Activated CD4-positive, alpha-beta T cell treated with anti-CD3 and anti-CD28 coated beads for 48 hours (primary cell): Measurements from ENCODE around the gene CASKIN2.

Experiments
- DNase-seq: peaks from one replicate; pipeline ENCODE4 v3.0.0-alpha.2; 2020

The CASKIN2 gene

DNA sequence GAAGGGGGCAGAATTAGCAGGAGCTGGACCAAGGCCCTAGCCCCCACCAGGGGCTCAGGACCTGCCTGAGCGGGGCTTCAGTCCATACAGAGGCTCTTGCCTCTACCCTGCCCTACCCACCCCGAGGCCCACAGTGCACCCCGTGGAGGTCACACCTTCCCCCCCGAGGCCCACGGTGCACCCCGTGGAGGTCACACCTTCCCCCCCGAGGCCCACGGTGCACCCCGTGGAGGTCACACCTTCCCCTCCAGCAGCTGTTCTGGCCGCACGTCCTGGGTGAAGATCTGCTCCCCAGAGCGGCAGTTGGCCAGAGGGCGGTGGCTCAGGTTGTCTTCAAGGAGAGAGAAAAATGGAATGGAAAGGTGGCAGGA lies 11.4 kb downstream of the CASKIN2 start:
- DNase-seq = no peak

- no peak for DNase-seq
Observed at GRCh38 chr17:75503337-75503950, 11.9 kb downstream of the CASKIN2 start.

DNA sequence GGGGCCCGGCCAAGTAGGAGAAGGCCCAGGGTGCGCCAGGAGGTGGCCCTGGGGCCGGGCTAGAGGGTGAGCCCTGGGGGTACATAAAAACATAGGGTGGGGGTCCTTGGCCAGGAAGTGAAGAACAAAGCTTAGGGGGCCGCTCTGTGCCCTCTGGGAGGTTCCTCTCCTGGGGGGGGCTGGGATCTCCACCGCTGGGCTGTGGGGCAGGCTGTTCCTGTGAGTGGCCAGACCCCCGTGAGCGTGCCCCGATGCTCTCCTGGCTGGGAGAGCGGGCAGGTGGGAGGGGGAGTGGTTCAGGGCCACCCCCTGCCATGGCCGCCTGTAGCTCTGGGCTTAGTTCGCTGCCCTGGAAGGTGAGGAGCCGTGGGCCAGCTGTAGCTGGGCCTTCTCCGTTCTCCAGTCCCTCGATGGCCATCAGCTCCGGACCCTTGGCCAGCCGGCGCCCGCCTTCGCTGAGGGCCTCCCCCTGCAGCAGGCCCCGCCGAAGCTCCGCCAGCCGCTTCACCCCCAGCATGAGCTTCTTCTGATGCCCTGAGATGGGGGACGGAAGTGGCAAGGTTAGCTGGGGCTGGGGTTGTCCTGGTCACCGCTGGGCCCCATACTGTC lies 12.5 kb downstream of the CASKIN2 start:
- no peak for DNase-seq

GRCh38 chr17:75502072-75502720 lies 13.1 kb downstream of the CASKIN2 start:
- DNase-seq = no peak

GRCh38 chr17:75501378-75502071 lies 13.8 kb downstream of the CASKIN2 start:
- no peak for DNase-seq

DNA sequence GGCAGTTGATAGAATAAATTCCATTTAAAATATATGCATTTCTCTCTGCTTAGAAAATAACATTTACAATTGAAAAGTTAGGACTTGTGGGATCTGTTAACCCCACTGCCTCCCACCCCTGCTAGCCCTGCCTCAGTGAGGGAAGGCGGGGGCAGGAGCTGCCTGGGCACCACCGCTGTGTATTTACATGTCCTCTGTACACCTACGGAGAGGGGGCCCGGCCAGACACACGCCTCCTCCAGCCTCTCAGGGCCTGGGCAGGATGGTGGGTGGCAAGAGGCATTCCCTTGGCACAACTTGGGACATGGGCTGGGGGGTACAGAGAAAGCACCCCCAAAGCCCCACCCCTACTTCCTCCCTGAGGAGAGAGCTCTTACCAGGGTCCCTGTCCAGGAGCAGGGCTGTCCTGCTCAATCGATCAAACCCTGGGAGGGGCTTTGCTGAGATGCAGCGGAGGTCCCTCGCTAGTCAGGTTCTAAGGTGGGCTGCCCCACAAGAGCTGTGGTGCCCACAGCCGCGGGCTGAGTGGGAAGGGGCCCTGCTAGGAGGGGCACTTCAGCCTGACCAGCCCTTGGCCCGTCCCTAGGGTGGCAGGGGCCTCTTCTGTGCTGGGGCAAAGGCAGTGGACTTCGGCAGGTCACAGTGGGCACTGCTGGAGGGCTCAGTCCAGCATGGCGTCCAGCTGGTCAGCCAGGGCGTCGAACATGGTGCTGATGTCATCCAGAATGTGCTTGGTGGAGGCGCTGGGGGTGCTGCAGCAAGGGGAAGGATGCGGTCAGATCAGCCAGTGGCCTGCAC lies 14.7 kb downstream of the CASKIN2 start:
- DNase-seq = no peak

DNA sequence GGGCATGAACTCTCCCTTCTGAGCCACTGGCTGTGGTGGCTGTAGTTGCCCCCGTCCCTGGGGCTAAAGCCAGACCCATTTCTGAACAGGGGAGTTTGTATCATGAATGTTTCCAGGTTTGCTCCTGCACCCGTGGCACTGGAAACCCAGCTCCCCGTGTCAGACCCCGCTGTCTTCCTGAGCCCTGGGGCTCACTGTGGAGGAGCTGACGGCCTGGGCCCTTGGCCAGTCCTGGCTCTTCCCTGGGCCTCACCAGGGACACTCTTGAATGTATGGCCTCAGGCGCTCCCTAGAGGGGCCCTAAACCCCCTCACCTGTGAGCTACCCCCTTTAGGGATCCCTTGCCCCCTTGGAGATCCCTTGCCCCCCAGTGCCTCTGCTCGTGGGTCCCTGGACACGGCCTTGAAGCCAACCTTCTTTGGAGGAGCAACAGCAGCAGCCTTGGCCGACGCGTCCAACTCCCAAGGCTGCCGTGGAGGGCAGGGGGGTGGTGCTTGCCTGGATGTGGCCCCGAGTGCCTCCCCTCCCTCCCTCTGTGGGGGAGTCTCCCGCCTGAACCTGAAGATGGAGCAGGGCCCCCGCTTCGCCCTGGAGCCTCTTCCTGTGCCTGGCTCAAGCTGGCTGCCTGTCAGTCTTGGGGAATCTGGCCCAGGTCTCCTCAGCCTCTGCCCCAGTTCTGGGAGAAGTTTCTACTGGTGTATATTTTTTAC lies 15.9 kb downstream of the CASKIN2 start:
- no peak for DNase-seq

GRCh38 chr17:75498726-75499213 lies 16.6 kb downstream of the CASKIN2 start:
- DNase-seq = no peak

GRCh38 chr17:75498039-75498725 lies 17.2 kb downstream of the CASKIN2 start:
- no peak for DNase-seq

DNA sequence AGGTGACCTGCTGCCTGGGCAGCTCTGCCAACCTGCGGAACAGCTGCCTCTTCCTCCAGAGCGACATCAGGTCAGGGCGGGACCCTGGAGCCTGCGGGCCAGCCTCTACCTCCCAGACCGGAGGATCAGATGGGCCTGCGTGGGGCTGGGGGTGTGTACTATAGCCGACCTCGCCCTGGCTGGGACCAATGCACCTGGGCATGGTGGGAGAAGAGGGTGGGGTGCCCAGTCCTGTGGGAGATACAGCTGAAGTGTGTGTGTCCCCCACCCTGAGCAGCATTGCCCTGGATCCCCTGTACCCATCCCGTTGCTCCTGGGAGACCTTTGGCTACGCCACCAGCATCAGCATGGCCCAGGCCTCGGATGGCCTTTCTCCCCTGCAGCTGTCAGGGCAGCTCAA lies 19.3 kb downstream of the CASKIN2 start:
- no peak for DNase-seq

DNA sequence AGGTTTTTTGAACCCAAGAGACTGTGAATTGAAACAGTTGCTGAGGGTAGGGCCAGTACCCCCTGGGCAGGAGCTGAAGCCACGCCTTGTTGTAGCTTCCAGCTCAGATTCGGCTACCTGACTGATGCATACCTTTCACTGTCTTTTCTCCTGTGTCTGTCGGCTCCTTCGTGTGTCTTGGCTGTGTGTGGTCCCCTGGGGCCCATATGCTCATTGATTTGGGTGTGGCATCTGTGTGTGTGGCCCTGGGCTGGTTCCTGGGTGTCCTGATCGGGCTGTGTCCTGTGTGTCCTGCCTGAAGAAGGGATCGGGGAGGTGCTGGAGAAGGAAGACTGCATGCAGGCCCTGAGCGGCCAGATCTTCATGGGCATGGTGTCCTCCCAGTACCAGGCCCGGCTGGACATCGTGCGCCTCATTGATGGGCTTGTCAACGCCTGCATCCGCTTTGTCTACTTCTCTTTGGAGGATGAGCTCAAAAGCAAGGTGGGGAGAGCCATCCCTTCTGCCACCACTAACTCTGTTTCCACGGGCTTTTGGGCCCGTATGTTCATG lies 20.9 kb downstream of the CASKIN2 start:
- DNase-seq = no peak

DNA sequence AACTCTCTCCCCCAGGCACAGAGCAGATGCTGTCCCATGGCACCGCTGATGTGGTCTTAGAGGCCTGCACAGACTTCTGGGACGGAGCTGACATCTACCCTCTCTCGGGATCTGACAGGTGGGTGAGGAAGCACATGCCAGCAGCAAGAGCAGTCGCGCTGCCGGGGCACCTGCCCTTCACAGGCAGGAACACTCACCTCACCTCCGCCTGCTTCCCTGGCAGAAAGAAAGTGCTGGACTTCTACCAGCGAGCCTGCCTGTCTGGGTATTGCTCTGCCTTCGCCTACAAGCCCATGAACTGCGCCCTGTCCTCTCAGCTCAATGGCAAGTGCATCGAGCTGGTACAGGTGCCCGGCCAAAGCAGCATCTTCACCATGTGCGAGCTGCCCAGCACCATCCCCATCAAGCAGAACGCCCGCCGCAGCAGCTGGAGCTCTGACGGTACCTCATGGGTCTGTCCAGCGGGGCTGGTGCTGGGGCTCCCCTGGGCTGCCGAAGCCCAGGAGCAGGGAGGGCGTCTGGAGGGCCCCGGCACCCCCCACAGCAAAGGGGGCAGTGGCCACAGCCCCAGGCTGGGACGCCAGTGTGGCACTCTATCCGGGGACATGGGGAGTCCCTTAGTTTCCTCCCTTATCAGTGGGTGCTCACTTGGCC lies 21.7 kb downstream of the CASKIN2 start:
- DNase-seq = no peak

DNA sequence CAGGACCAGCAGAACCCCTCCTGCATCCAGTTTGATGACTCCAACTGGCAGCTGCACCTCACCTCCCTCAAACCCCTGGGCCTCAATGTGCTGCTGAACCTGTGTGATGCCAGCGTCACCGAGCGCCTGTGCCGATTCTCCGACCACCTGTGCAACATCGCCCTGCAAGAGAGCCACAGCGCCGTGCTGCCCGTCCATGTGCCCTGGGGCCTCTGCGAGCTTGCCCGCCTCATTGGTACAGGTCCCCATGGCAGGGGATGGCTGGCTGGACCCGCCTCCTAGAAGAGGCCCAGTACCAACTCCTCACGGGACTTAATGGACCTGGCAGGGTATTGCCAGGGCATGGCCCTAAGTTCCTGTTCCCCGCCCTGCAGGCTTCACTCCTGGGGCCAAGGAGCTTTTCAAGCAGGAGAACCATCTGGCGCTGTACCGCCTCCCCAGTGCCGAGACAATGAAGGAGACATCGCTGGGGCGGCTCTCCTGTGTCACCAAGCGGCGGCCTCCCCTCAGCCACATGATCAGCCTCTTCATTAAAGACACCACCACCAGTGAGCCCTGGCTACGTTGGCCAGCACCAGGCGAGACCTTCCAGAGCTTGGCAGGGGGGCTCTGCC lies 22.7 kb downstream of the CASKIN2 start:
- DNase-seq = no peak

- DNase-seq = no peak
Observed at GRCh38 chr17:75491680-75492079, 23.7 kb downstream of the CASKIN2 start.

- no peak for DNase-seq
Observed at GRCh38 chr17:75490953-75491649, 24.2 kb downstream of the CASKIN2 start.

GRCh38 chr17:75490173-75490743 lies 25.1 kb downstream of the CASKIN2 start:
- no peak for DNase-seq

- DNase-seq = no peak
Observed at GRCh38 chr17:75489511-75489955, 25.8 kb downstream of the CASKIN2 start.

GRCh38 chr17:75488693-75489510 lies 26.4 kb downstream of the CASKIN2 start:
- no peak for DNase-seq
